Activated CD8-positive, alpha-beta memory T cell treated with anti-CD3 and anti-CD28 coated beads, Interleukin-2, amount 50 U/mL, for 1 hour (primary cell): Measurements from ENCODE around the gene ADIPOR2.
"Not testable (repeated sequence)": the region's sequence is repeated elsewhere in the genome, so short reads cannot be mapped to it uniquely, and the experiment has no call there.

Experiments used
- DNase-seq: peaks from one replicate; pipeline ENCODE4 v3.0.0-alpha.2; 2020; ENCODE audit errors: extremely low read depth

ADIPOR2 gene

DNA sequence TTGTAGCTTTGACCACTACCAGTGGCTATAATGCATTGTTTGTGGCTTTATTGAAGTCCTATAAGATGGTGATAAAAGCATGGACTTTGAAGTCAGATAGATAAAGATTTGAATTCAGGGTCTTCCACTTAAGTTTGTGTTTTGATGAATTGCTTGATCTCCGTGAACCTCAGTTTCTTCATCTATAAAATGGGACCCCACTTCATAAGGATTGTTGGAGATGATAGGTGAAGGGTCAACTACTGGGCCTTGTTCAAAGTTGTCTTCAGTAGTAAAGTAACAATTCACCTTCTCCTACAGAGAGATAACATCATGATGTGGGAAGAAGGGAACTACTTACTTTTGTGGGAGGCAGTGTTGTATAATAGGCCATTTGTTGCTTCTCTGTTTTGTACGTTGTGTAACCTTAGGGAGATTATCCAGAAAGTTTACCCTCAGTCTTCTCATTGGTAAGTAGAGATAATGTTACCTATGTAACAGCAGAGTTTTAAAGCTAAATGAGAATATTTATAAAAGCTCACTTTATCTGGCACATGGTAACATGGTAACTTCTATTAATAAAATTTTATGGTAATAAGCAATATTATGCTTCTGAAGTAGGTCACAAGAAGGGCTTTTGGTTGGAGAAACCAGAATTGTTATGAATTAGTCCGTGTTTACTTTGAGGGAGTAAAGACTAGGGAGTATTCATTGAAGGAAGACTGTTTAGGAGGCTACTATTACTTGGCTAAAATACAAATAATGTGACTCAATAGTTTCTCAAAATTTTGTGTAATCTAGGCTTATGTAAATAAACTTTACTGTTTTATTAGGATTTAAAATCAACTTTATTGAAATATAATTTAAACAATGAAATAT, 15.1 kb downstream of the ADIPOR2 start:
- DNase-seq, result no peak

DNA sequence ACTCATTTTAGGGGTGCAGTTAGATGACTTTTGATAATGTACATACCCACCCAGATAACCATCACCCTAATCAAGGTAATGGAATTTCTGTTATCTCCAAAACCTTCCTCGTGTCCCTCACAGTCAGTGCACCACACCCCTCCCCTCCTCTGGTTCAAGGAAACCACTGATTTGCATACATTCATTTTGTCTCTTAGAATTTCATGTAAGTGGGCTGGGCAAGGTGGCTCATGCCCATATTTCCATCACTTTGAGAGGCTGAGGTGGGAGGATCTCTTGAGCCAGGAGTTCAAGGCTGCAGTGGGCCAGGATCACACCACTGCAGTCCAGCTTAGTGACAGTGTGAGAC, 15.7 kb downstream of the ADIPOR2 start:
- DNase-seq, result no peak

DNA sequence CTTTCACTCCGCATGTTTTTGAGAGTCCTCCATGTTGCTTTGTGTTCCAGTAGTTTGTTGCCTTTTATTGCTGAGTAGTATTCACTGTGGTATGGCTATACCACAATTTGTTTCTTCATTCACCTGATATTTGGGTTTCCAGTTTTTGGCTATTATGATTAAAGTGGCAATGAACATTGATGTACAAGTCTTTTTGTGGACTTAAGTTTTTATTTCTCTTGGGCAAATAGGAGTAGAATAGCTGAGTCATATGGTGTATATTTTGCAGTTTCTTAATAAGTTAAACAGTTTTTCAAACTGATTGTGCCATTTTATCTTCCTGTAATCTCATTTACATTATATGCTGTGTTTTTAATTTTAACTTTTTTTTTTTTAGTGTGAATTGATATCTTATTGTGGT, 16.2 kb downstream of the ADIPOR2 start:
- DNase-seq, result no peak

DNA sequence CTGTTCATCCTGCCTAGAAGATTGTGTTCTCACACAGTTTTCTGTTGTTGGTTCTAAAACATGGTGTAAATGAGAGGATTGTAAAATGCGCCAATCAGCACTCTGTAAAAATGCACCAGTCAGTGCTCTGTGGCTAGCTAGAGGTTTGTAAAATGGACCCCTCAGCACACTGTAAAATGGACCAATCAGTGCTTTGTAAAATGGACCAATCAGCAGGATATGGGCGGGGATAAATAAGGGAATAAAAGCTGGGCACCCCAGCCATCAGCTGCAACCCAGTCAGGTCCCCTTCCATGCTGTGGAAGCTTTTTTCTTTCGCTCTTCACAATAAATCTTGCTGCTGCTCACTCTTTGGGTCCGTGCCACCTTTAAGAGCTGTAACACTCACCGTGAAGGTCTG, 19.1 kb downstream of the ADIPOR2 start:
- DNase-seq, result not testable (repeated sequence)

DNA sequence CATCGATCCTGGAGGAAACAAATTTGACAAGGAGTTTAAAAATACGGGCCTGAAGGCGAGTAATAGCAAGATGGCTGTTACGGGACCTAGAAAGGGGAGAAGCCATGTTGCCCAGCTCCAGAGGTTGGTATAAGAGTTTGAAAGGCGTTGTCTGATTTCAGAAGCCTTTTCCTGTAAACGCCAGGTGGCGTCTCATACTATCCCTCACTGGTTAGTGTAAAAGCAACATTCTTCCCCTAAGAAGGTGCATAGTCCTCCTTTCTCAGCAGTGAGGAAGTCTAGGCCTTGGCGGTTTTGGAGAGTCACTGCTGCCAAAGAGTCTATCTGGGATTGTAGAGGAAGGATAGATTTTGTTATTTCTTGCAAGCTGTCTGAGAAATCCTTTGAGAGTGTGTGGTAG, 20.0 kb downstream of the ADIPOR2 start:
- DNase-seq, result not testable (repeated sequence)

DNA sequence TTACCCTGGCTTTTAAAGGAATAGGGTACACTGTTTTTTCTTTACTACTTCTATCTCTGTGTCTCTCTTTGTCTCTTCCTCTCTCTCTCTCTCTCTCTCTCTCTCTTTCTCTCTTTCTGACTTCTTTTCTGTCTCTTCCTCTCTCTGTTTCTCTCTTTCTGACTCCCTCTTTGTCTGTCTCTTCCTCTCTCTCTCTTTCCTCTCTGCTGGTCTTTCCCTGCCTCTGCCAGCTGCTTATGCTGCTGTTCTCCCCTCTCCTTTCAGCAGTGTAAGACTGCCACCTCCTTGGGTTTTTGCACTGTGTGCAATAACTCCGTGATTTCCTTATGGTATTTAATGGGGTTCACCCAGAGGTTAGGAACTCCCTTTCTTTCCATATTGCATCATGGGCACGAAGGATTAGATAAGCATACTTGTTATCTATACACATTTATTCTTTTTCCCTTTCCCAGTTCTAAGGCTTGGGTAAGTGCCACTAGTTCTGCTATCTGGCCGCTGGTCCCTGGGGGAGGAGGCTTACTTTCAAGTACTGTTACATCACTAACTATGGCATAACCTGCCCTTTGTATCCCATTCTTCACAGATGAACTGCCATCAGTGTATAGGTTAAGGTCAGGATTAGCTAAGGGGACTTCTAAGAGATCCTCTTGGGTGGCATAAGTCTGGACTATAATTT, 20.8 kb downstream of the ADIPOR2 start:
- DNase-seq, result not testable (repeated sequence)

DNA sequence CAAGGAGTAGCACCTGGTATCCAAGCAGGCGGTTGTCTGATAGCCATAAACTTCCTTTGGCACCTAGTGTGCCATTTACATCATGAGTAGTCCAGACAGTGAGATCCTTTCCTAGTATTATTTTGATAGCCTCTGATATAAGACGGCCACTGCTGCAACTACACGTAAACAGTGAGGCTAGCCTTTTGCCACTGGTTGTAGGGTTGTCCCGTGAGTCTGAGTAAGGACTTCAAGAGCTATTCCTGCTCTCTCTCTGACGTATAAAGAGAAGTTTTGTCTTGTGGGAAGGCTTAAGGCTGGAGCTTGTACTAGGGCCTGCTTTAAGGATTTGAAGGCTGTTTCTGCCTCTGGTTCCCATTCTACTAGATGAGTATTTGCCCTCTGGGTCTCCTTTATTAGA, 21.4 kb downstream of the ADIPOR2 start:
- not testable (repeated sequence) for DNase-seq

DNA sequence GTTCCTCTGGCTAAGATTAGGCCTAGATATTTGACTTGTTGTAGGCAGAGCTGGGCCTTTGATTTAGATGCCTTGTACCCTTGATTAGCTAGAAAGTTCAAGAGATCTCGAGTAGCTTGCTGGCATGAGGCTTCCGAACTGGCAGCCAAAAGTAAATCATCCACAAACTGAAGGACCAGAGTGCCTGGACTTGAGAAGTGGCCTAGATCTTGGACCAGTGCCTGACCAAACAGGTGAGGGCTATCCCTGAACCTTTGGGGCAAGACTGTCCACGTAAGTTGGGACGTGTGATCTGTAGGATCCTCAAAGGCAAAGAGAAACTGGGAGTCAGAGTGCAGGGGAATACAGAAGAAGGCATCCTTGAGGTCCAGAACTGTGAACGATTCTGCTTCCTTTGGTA, 22.0 kb downstream of the ADIPOR2 start:
- DNase-seq, result not testable (repeated sequence)

DNA sequence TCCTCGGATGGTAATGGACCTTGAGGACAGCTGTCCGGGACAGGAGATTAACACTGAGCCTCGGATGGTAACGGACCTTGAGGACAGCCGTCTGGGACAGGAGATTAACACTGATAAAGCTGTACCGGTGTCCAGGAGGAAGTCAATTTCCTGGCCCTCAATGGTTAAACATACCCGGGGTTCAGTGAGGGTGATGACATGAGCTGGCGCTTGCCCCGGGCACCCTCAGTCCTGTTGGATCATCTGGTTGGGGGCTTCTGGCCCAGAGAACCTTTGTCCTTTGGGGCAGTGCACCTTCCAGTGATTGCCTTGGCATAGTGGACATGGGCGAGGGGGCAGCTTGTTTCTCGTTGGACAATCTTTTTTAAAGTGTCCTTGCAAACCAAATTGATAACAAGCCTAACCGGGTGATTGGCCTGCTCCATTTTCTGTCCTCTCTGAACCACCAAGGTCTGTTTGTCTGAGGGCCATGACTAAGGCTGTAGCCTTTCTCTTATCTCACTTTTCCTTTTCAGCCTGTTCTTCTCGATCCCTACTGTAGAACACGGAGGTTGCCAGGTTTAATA, 23.0 kb downstream of the ADIPOR2 start:
- not testable (repeated sequence) for DNase-seq

DNA sequence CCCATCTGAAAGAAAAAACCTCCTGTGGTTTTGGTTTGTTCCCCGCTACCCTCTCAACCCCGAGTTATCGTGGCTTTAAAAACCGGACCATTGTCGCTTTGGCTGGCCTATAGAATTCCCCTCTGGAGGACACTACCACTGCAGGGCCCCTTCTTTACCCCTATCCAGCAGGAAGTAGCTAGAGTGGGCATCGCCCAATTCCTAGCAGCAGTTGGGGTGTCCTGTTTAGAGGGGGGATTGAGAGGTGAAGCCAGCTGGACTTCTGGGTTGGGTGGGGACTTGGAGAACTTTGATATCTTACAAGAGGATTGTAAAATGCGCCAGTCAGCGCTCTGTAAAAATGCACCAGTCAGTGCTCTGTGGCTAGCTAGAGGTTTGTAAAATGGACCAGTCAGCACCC, 24.6 kb downstream of the ADIPOR2 start:
- not testable (repeated sequence) for DNase-seq

DNA sequence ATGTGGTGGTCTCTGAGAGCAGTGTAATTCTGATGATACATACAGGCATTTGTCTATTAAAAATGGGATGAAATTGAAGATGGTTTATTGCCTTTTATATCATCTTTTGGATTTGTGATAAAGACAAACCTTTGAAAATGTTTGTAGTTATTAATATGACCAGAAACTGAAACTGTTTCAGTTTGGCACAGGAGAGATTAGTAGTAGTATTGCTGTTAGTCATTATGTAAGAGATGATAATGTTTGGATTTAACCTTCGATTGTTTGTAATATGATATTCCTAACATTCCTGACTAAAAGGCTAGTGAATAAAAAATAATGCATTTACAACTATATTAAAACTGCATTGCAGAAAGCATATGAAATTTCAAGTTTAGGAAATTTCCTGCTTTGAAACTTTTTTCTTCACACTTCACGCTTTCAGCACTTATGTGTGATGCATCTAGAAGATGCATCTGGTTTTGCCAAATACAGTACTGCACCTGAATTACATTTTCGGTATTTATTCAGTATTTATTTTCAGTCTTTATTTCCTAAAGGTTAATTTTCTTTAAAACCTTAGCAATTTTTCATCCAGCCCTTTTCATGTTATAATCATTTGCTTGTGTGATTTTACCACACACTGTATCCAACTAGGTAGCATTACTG, 25.5 kb downstream of the ADIPOR2 start:
- DNase-seq, result no peak

DNA sequence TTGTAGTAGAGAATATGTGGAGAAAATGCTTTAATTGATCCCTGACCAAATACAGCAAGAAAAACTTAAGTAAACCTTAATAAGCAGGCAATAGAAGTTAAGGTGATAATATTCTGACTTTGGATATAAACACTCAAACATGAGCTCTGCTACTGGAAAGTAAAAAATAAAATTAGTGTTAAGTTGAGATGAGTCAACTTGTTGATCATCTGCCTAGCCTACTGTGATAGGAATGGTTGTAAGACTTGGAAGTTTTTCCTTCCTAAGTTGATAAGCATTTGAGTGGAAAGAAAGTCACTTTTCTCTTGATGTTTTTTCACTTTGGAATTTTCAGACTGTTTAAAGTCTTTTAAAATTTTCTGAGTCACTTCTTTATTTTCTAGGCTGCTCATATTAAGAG, 26.0 kb downstream of the ADIPOR2 start:
- no peak for DNase-seq

DNA sequence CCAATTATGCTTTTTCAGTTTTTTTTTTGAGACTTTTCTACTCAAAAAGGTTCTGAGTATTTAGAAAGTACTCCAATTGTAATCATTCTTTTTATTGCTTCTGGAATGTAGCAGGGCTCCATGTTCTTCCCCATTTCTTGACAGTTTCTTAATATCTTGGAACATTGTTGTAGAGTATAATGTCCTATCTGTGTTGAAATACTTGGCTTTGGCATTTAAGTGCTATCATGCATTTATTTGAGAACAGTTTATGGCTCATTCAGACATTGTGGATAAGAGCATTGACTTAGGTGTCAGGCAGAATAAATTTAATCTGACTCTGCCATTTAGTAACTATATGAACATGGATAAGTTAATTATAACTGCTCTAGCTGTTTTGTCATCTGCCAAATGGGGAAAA, 28.3 kb downstream of the ADIPOR2 start:
- DNase-seq, result no peak

DNA sequence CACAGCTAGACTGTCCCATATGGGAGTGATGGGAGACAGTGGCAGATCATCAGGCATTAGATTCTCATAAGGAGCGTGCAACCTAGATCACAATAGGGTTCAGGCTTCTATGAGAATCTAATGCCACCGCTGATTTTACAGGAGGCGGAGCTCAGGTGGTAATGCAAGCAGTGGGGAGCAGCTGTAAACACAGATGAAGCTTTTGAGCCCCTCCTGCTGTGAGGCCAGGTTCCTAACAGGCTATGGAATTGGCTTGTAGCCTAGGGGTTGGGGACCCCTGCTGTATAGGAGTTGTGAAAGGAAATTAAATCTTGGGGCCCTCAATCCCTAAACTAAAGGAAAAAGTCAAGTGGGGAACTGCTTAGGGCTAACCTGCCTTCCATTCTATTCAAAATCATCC, 29.6 kb downstream of the ADIPOR2 start:
- no peak for DNase-seq

DNA sequence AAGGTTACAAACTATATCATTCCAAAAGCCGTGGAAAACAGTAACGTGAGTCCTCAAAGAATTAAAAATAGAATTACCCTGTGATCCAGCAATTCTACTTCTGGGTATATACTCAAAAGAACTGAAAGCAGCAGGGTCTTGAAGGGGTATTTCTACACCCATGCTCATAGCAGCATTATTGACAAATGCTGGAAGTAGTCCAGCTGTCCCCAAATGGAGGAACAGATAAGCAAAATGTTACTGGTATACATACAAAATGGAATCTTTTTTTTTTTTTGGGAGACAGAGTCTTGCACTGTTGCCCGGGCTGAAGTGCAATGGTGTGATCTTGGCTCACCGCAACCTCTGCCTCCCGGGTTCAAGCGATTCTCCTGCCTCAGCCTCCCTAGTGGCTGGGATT, 32.9 kb downstream of the ADIPOR2 start:
- DNase-seq, result no peak

DNA sequence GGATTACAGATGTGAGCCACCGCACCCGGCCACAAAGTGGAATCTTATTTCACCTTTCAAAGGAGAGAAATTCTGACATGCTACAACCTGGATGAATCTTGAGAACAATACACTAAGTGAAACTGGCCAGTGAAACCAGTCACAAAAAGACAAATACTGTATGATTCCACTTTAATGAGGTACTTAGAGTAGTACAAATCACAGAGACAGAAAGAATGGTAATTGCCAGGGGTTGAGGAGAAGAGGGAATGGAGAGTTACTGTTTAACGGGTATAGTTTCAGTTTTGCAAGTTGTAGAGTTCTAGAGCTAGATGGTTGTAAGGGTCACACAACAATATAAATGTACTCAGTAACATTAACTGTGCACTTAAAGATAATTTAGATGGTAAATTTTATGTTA, 33.4 kb downstream of the ADIPOR2 start:
- no peak for DNase-seq

DNA sequence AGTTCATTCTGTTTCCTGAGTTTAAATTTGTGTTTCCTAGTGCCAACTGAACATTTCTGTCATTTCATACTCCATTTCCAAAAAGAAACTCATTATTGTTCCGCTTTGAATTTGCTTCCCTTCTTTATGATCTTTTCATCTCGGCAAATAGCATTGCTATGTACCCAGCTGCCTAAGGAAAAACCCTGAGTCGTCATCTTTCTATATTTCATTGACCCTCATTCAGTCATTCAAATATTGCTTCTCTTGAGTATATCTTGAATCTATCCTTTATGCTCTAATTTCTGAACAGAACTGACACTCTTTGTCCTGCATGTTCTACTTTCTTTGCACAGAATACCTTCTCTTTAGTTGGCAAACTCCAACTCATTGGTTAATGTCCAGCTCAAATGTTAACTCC, 35.9 kb downstream of the ADIPOR2 start:
- no peak for DNase-seq

DNA sequence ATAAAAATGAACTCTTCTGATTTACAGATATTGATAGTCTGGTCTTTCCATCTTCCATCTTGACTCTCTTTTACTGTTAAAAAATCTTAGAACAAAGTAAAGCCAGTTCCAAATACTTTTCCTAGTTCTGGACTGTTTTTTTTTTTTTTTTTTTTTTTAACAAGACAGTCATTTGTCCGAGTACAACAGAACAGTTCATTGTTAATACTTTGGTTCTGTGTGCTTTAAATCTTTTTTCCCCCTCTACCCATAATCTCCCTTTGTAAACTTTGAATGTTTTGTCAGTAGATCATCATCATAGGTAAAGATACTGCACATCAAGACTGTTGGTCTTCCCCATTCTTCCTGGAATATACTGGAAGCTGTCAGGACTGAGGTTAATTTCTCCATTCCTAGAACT, 38.0 kb downstream of the ADIPOR2 start:
- DNase-seq, result no peak

DNA sequence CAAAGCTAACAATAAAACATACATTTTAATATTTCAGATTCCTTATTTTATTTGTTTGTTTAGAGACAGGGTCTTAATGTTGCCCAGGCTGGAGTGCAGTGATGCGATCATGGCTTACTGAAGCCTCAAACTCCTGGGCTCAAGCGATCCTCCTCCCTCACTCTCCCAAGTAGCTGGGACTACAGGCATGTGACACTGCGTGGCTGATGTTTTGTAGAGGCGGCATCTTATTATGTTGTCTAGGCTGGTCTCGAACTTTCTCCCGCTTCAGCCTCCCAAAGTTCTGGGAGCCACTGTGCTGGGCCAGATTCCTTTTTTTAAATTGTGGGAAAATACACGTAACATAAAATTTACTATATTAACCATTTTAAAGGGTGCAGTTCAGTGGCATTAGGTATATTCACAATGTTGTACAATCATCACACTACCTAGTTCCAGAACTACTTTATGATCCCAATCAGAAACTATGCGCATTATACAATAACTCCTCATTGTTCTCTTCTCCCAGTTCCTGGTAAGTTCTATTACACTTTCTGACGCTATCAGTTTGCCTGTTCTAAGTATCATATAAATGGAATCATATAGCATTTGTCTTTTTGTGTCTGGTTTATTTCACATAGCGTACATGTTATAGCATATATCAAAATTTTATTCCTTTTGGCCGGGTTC, 40.3 kb downstream of the ADIPOR2 start:
- DNase-seq, result no peak

DNA sequence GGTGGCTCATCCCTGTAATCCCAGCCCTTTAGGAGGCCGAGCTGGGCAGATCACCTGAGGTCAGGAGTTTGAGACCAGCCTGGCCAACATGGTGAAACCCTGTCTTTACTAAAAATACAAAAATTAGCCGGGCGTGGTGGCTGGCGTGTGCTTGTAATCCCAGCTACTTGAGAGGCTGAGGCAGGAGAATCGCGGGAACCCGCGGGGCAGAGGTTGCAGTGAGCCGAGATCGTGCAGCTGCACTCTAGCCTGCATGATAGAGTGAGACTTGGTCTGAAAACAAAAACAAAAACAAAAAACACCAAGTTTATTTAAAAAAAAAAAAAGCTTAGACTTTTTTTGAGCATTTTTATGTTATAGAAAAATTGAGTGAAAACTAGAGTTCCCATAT, 40.8 kb downstream of the ADIPOR2 start:
- not testable (repeated sequence) for DNase-seq

DNA sequence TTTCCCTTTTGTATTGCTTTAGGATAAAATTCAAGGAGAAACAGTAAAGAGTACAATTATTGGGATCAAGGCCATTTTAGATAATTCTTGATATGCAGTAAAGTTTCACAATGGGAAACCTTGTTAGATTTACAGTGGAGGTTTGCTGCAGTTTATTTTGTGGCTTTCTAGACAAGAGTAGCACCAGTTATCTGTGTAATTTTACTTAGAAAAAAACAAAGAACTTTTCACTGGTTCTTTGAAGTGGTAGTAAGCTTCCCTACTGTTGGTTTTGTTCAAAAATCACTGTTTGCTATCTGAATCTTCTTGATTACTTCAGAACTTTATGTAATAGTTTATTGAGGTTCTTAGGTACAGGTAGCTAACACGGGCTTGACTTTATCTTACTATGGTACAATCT, 42.0 kb downstream of the ADIPOR2 start:
- no peak for DNase-seq

DNA sequence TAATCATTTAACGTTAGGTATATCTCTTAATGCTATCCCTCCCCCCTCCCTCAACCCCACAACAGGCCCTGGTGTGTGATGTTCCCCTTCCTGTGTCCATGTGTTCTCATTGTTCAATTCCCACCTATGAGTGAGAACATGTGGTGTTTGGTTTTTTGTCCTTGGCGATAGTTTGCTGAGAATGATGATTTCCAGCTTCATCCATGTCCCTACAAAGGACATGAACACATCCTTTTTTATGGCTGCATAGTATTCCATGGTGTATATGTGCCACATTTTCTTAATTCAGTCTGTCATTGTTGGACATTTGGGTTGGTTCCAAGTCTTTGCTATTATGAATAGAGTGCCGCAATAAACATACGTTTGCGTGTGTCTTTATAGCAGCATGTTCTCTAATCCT, 42.8 kb downstream of the ADIPOR2 start:
- not testable (repeated sequence) for DNase-seq
